Activated naive CD8-positive, alpha-beta T cell treated with anti-CD3 and anti-CD28 coated beads, Interleukin-2, amount 50 U/mL, for 24 hours (primary cell): ENCODE data around the gene AHDC1.
"Not testable (repeated sequence)": the region's sequence is repeated elsewhere in the genome, so short reads cannot be mapped to it uniquely, and the experiment has no call there.

Experiments used
- ATAC-seq: fragments of 150-1000 bp; cut with Tn5 transposase; one replicate; pipeline ENCODE4 v1.10.0; 2021
- DNase-seq: peaks from one replicate; pipeline ENCODE4 v3.0.0; 2021
- H3K27ac Mint-ChIP-seq: one replicate; pipeline ENCODE4 v1.8.0; 2021; ENCODE audit warnings: mild to moderate bottlenecking, mixed read lengths
- H3K27me3 Mint-ChIP-seq: one replicate; pipeline ENCODE4 v1.8.0; 2021; ENCODE audit warnings: mixed read lengths
- H3K36me3 Mint-ChIP-seq: one replicate; pipeline ENCODE4 v1.8.0; 2021; ENCODE audit warnings: low read depth, mixed read lengths
- H3K4me1 Mint-ChIP-seq: one replicate; pipeline ENCODE4 v1.8.0; 2021; ENCODE audit warnings: mixed read lengths
- H3K4me3 Mint-ChIP-seq: one replicate; pipeline ENCODE4 v1.8.0; 2021; ENCODE audit warnings: mild to moderate bottlenecking, moderate library complexity, mixed read lengths
- H3K9me3 Mint-ChIP-seq: one replicate; pipeline ENCODE4 v1.8.0; 2021; ENCODE audit warnings: mixed read lengths

Gene AHDC1

GRCh38 chr1:27624467-27625178 is 20.7 kb upstream of the AHDC1 start:
- Mint-ChIP-seq H3K9me3 (no peaks in the 10 kb centered on the region), H3K27ac (no peak overlapping the region), H3K36me3 (no peaks in the 10 kb centered on the region), H3K27me3 (peaks cover 5% of the 10 kb centered on the region), H3K4me1 (peaks cover 31% of the 10 kb centered on the region), H3K4me3 (no peak overlapping the region)
- no peak for DNase-seq
- ATAC-seq: no peak

GRCh38 chr1:27623327-27624212 is 19.6 kb upstream of the AHDC1 start:
- Mint-ChIP-seq H3K9me3 (no peaks in the 10 kb centered on the region), H3K36me3 (no peaks in the 10 kb centered on the region), H3K27ac (peak overlapping the region; percentile 15), H3K27me3 (no peaks in the 10 kb centered on the region), H3K4me1 (peaks cover 26% of the 10 kb centered on the region), H3K4me3 (no peak overlapping the region)
- no peak for DNase-seq
- no peak for ATAC-seq

- Mint-ChIP-seq H3K27ac (no peak overlapping the region), H3K27me3 (no peaks in the 10 kb centered on the region), H3K4me1 (peaks cover 32% of the 10 kb centered on the region), H3K36me3 (no peaks in the 10 kb centered on the region), H3K4me3 (no peak overlapping the region), H3K9me3 (no peaks in the 10 kb centered on the region)
- peak; percentile 26 for ATAC-seq
- no peak for DNase-seq
These were observed 18.9 kb upstream of the AHDC1 start for GRCh38 chr1:27622828-27623227.

- no peak overlapping the region for H3K27ac Mint-ChIP-seq
- H3K4me1 Mint-ChIP-seq: peaks cover 36% of the 10 kb centered on the region
- DNase-seq: no peak
- H3K27me3 Mint-ChIP-seq: no peaks in the 10 kb centered on the region
- no peaks in the 10 kb centered on the region for H3K36me3 Mint-ChIP-seq
- no peak overlapping the region for H3K4me3 Mint-ChIP-seq
- H3K9me3 Mint-ChIP-seq: no peaks in the 10 kb centered on the region
- ATAC-seq: no peak
These were observed 17.3 kb upstream of the AHDC1 start for GRCh38 chr1:27621051-27621920.

- H3K27ac Mint-ChIP-seq, ATAC-seq, H3K4me3 Mint-ChIP-seq, H3K27me3 Mint-ChIP-seq, H3K36me3 Mint-ChIP-seq, DNase-seq, H3K9me3 Mint-ChIP-seq: not testable (repeated sequence)
- H3K4me1 Mint-ChIP-seq: peaks cover 37% of the 10 kb centered on the region
These were observed 16.0 kb upstream of the AHDC1 start for GRCh38 chr1:27619782-27620438.

GRCh38 chr1:27618341-27619082 is 14.6 kb upstream of the AHDC1 start:
- H3K27me3 Mint-ChIP-seq: no peaks in the 10 kb centered on the region
- H3K9me3 Mint-ChIP-seq: no peaks in the 10 kb centered on the region
- peak overlapping the region; percentile 44 for H3K27ac Mint-ChIP-seq
- no peaks in the 10 kb centered on the region for H3K36me3 Mint-ChIP-seq
- ATAC-seq: peak; percentile 84
- H3K4me1 Mint-ChIP-seq: peaks cover 47% of the 10 kb centered on the region
- DNase-seq: no peak
- H3K4me3 Mint-ChIP-seq: no peak overlapping the region

GRCh38 chr1:27617420-27617819 is 13.5 kb upstream of the AHDC1 start:
- Mint-ChIP-seq H3K4me3 (no peak overlapping the region), H3K9me3 (no peaks in the 10 kb centered on the region), H3K27ac (peak overlapping the region; percentile 24), H3K4me1 (peaks cover 47% of the 10 kb centered on the region), H3K36me3 (no peaks in the 10 kb centered on the region), H3K27me3 (no peaks in the 10 kb centered on the region)
- no peak for ATAC-seq
- DNase-seq: no peak

GRCh38 chr1:27616441-27616840 is 12.5 kb upstream of the AHDC1 start:
- DNase-seq (no peak), ATAC-seq (no peak)
- no peaks in the 10 kb centered on the region for H3K9me3 Mint-ChIP-seq
- H3K27ac Mint-ChIP-seq: peak overlapping the region; percentile 18
- H3K36me3 Mint-ChIP-seq: no peaks in the 10 kb centered on the region
- H3K27me3 Mint-ChIP-seq: no peaks in the 10 kb centered on the region
- no peak overlapping the region for H3K4me3 Mint-ChIP-seq
- H3K4me1 Mint-ChIP-seq: peaks cover 45% of the 10 kb centered on the region

GRCh38 chr1:27615346-27616192 is 11.6 kb upstream of the AHDC1 start:
- Mint-ChIP-seq H3K27me3 (no peaks in the 10 kb centered on the region), H3K9me3 (no peaks in the 10 kb centered on the region), H3K4me3 (no peak overlapping the region), H3K27ac (no peak overlapping the region), H3K4me1 (peaks cover 41% of the 10 kb centered on the region), H3K36me3 (no peaks in the 10 kb centered on the region)
- no peak for DNase-seq
- no peak for ATAC-seq

- Mint-ChIP-seq H3K36me3 (no peaks in the 10 kb centered on the region), H3K4me1 (peaks cover 41% of the 10 kb centered on the region), H3K27me3 (no peaks in the 10 kb centered on the region), H3K27ac (no peak overlapping the region), H3K9me3 (no peaks in the 10 kb centered on the region), H3K4me3 (no peak overlapping the region)
- ATAC-seq (no peak), DNase-seq (no peak)
These were observed 10.8 kb upstream of the AHDC1 start for GRCh38 chr1:27614625-27615344.

- no peak overlapping the region for H3K27ac Mint-ChIP-seq
- peaks cover 39% of the 10 kb centered on the region for H3K4me1 Mint-ChIP-seq
- no peak overlapping the region for H3K4me3 Mint-ChIP-seq
- no peaks in the 10 kb centered on the region for H3K36me3 Mint-ChIP-seq
- H3K9me3 Mint-ChIP-seq: no peaks in the 10 kb centered on the region
- no peak for DNase-seq
- ATAC-seq: no peak
- no peaks in the 10 kb centered on the region for H3K27me3 Mint-ChIP-seq
These were observed 10.2 kb upstream of the AHDC1 start for GRCh38 chr1:27614043-27614624.

GRCh38 chr1:27612718-27613117 is 8.8 kb upstream of the AHDC1 start:
- H3K27ac Mint-ChIP-seq: no peak overlapping the region
- peaks cover 26% of the 10 kb centered on the region for H3K4me1 Mint-ChIP-seq
- no peaks in the 10 kb centered on the region for H3K9me3 Mint-ChIP-seq
- ATAC-seq (no peak), DNase-seq (no peak)
- H3K36me3 Mint-ChIP-seq: no peaks in the 10 kb centered on the region
- no peaks in the 10 kb centered on the region for H3K27me3 Mint-ChIP-seq
- no peak overlapping the region for H3K4me3 Mint-ChIP-seq
